ENCODE measurements around the gene TAF15. TPM values are rescaled to one million over a fixed set of nuclear protein-coding genes. Genes with fewer than 3 reads are reported as not detected.

The TAF15 gene
- total RNA-seq, 1 donor from 2014 or later = 65.7 TPM

- DNase-seq (ENCODE audit: low read depth in 2 of 2) = peak in 1 of 2 donors; percentile 50
Measured at GRCh38 chr17:35870906-35871819, 61.9 kb downstream of the TAF15 start.

GRCh38 chr17:35872196-35872980 is 63.1 kb downstream of the TAF15 start:
- DNase-seq (ENCODE audit: low read depth in 2 of 2) = no peak

GRCh38 chr17:35875072-35875799 is 66.0 kb downstream of the TAF15 start:
- DNase-seq (ENCODE audit: low read depth in 2 of 2) = peak; percentile 31 to 51

- no peak for DNase-seq (ENCODE audit: low read depth in 2 of 2)
Measured at GRCh38 chr17:35875800-35876139, 66.5 kb downstream of the TAF15 start.

- no peak for DNase-seq (ENCODE audit: low read depth in 2 of 2)
Measured at GRCh38 chr17:35876534-35876933, 67.2 kb downstream of the TAF15 start.

- DNase-seq (ENCODE audit: low read depth in 2 of 2) = no peak
Measured at GRCh38 chr17:35877345-35878029, 68.2 kb downstream of the TAF15 start.

- DNase-seq (ENCODE audit: low read depth in 2 of 2) = no peak
Measured at GRCh38 chr17:35878361-35878760, 69.1 kb downstream of the TAF15 start.

GRCh38 chr17:35879773-35880654 is 70.7 kb downstream of the TAF15 start, which contains the start of gene CCL5:
Gene CCL5, minus strand, starts transcription at chr17:35880360.
- DNase-seq (ENCODE audit: low read depth in 2 of 2) = peak; percentile 76 to 95

- DNase-seq (ENCODE audit: low read depth in 2 of 2) = no peak
Measured at GRCh38 chr17:35889241-35889640, 80.0 kb downstream of the TAF15 start.

- DNase-seq (ENCODE audit: low read depth in 2 of 2) = peak; percentile 56 to 89
Measured at GRCh38 chr17:35889818-35890773, 80.8 kb downstream of the TAF15 start.

- no peak for DNase-seq (ENCODE audit: low read depth in 2 of 2)
Measured at GRCh38 chr17:35890774-35891155, 81.5 kb downstream of the TAF15 start.

- DNase-seq (ENCODE audit: low read depth in 2 of 2) = no peak
Measured at GRCh38 chr17:35891269-35891668, 82.0 kb downstream of the TAF15 start.

GRCh38 chr17:35892091-35893035 is 83.1 kb downstream of the TAF15 start:
- peak in 1 of 2 donors; percentile 37 for DNase-seq (ENCODE audit: low read depth in 2 of 2)

- DNase-seq (ENCODE audit: low read depth in 2 of 2) = no peak
Measured at GRCh38 chr17:35893751-35894150, 84.5 kb downstream of the TAF15 start.

GRCh38 chr17:35894206-35894605 is 84.9 kb downstream of the TAF15 start:
- DNase-seq (ENCODE audit: low read depth in 2 of 2) = no peak

GRCh38 chr17:35895636-35896587 is 86.6 kb downstream of the TAF15 start:
- no peak for DNase-seq (ENCODE audit: low read depth in 2 of 2)
